ENCODE measurements around the gene RGPD3.
"Not testable (repeated sequence)": the region's sequence is repeated elsewhere in the genome, so short reads cannot be mapped to it uniquely, and the experiment has no call there.

DNA sequence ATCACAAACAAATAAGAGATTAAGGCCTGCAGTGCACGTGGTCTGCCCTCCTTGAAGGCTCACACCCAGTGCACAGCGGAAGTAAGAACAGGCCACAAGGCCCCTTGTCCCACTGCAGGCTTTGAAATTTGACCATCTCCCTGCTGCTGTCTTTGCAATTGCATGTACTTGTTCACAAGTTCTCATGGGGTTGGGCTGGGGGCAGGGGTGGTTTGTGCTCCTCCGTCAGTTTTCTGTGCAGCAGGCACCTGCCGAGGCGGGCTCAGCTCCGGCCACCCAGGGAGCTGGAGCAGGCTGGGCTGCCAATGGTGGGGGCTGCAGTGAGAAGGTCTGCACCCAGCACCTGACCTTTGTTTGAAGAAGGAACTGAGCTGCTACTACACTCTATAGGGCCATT, 41.2 kb upstream of the RGPD3 start:
- not testable (repeated sequence) for TF ChIP-seq CTCF (IDR thresholded peaks at IDR 0.05); ZFX (IDR thresholded peaks at IDR 0.05; ENCODE audit: borderline replicate concordance)

All from 22Rv1 (cell line).